Thoracic aorta (tissue), 2 donors: ENCODE measurements around the gene ARID1B. TPM values are rescaled to one million over a fixed set of nuclear protein-coding genes. Genes with fewer than 3 reads are reported as not detected.

Source experiments
- ATAC-seq: fragments of 150-250 bp; one replicate; pipeline ENCODE4 v1.8.0; 2017; ENCODE audit warnings: low read depth; ENCODE audit not compliant: insufficient number of reproducible peaks, low FRiP score
- DNase-seq: peaks from one replicate; pipeline ENCODE4 v3.0.0-alpha.2; 2020; ENCODE audit warnings: low spot score
- H3K27ac ChIP-seq, 2 donors: fragments of 200-600 bp; sonication (generic); 1 replicate in 1 of 2; 2 replicates in 1 of 2; pipeline ENCODE4 v1.5.1; 2016; ENCODE audit warnings: mild to moderate bottlenecking in 2 of 2, moderate library complexity in 2 of 2
- H3K27me3 ChIP-seq: fragments of 200-600 bp; sonication (generic); replicated peaks from 2 replicates; pipeline ENCODE4 v1.6.0; 2016; ENCODE audit warnings: mild to moderate bottlenecking; ENCODE audit not compliant: insufficient read depth
- H3K36me3 ChIP-seq: fragments of 200-600 bp; sonication (generic); one replicate; pipeline ENCODE4 v1.5.1; 2016
- H3K4me1 ChIP-seq, 2 donors: fragments of 200-600 bp; sonication (generic); 1 replicate in 1 of 2; 2 replicates in 1 of 2; pipeline versions ENCODE4 v1.5.1 to v1.6.0; 2016; ENCODE audit warnings: low read depth in 2 of 2, mild to moderate bottlenecking in 1 of 2; ENCODE audit not compliant: control insufficient read depth in 1 of 2
- H3K4me3 ChIP-seq: fragments of 200-600 bp; sonication (generic); 2 replicates; pipeline ENCODE4 v1.5.1; 2016; ENCODE audit warnings: mild to moderate bottlenecking
- H3K9me3 ChIP-seq: fragments of 200-600 bp; sonication (generic); 2 replicates; pipeline ENCODE4 v1.5.1; 2016
- total RNA-seq, 2 donors: library from RNA; depleted of rRNA; stranded (reverse); fragments of >200 nt; gene quantifications; one replicate each; pipeline versions ENCODE4 v1.1.0 to v1.2.3, GENCODE V29; 2016
- TF ChIP-seq, protein P1 (sequence below): fragments of 200-600 bp; sonication (generic); IDR thresholded peaks from one replicate; pipeline ENCODE4 v1.5.1; 2019; ENCODE audit warnings: antibody characterized with exemption

Gene ARID1B
- 100 to 1,000 TPM; 120 to 158 TPM for total RNA-seq

- Histone ChIP-seq H3K4me3 (peak within 1 kb of the TSS; percentile 89), H3K9me3 (no peaks in the 10 kb centered on the region), H3K27me3 (no peaks in the 10 kb centered on the region), H3K27ac (peak within 1 kb of the TSS; percentile 93 to 94), H3K4me1 (peaks cover 19 to 40% of the 10 kb centered on the region in 2 donors), H3K36me3 (no peaks in the 10 kb centered on the region)
- TF ChIP-seq, protein P1, sequence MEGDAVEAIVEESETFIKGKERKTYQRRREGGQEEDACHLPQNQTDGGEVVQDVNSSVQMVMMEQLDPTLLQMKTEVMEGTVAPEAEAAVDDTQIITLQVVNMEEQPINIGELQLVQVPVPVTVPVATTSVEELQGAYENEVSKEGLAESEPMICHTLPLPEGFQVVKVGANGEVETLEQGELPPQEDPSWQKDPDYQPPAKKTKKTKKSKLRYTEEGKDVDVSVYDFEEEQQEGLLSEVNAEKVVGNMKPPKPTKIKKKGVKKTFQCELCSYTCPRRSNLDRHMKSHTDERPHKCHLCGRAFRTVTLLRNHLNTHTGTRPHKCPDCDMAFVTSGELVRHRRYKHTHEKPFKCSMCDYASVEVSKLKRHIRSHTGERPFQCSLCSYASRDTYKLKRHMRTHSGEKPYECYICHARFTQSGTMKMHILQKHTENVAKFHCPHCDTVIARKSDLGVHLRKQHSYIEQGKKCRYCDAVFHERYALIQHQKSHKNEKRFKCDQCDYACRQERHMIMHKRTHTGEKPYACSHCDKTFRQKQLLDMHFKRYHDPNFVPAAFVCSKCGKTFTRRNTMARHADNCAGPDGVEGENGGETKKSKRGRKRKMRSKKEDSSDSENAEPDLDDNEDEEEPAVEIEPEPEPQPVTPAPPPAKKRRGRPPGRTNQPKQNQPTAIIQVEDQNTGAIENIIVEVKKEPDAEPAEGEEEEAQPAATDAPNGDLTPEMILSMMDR: no peak
- DNase-seq (peak; percentile 36), ATAC-seq (no peak)
Observed at GRCh38 chr6:156776840-156777576, at the start of gene ARID1B. ARID1B (plus strand) TSS chr6:156777378; CDS start chr6:156777681, 303 bp downstream.

DNA sequence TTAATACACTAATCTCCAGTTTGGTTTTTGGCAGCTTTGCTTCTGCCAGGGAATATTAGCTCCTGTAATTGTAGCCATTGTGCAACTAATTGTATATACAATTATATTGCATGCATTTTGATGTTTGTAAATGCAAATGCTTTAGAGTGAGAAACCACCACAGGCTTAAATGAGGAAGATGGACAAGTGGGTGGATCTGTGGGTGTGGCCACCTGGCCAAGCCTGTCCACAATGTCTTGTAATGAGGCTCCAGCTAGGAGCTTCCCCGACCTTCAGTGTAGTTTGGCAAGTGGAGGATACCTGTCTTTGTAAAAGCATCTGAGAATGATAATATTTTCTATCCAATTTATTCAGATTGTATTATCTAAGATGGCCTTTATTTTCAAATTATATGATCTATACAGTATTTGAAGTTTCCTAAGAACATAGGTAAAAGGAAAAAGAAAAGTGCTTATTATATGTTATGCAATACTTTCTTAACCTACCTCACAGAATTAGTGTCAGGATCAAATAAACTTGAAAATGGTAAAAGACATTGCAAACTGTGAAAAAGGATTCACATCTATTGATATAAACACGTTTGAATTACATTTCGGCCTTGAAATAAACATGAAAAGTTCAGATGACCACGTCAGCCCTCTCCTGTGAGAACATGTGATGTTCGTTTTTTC lies 49.3 kb upstream of the ARID1B start:
- H3K4me1 ChIP-seq: peaks cover 0 to 6% of the 10 kb centered on the region in 2 donors
- H3K9me3 ChIP-seq: no peaks in the 10 kb centered on the region
- H3K36me3 ChIP-seq: no peaks in the 10 kb centered on the region
- no peak overlapping the region for H3K27ac ChIP-seq
- no peaks in the 10 kb centered on the region for H3K27me3 ChIP-seq
- no peak overlapping the region for H3K4me3 ChIP-seq
- TF ChIP-seq, protein P1: no peak
- no peak for ATAC-seq
- no peak for DNase-seq

GRCh38 chr6:156729248-156729647 lies 47.9 kb upstream of the ARID1B start:
- DNase-seq (no peak), ATAC-seq (no peak)
- no peaks in the 10 kb centered on the region for H3K36me3 ChIP-seq
- no peaks in the 10 kb centered on the region for H3K27me3 ChIP-seq
- H3K9me3 ChIP-seq: no peaks in the 10 kb centered on the region
- H3K27ac ChIP-seq: no peak overlapping the region
- H3K4me1 ChIP-seq: peaks cover 0 to 6% of the 10 kb centered on the region in 2 donors
- TF ChIP-seq, protein P1: no peak
- H3K4me3 ChIP-seq: no peak overlapping the region

- Histone ChIP-seq H3K27ac (no peak overlapping the region), H3K27me3 (no peaks in the 10 kb centered on the region), H3K4me3 (no peak overlapping the region), H3K9me3 (no peaks in the 10 kb centered on the region), H3K4me1 (no peaks in the 10 kb centered on the region), H3K36me3 (no peaks in the 10 kb centered on the region)
- TF ChIP-seq, protein P1: no peak
- no peak for DNase-seq
- ATAC-seq: no peak
Observed at GRCh38 chr6:156731396-156731795, 45.8 kb upstream of the ARID1B start.

GRCh38 chr6:156735751-156736150 lies 41.4 kb upstream of the ARID1B start:
- Histone ChIP-seq H3K4me3 (no peak overlapping the region), H3K4me1 (no peaks in the 10 kb centered on the region), H3K9me3 (peaks cover 5% of the 10 kb centered on the region), H3K36me3 (no peaks in the 10 kb centered on the region), H3K27ac (no peak overlapping the region), H3K27me3 (no peaks in the 10 kb centered on the region)
- DNase-seq (no peak), ATAC-seq (no peak)
- TF ChIP-seq, protein P1: no peak
